H54 (cell line): Measurements from ENCODE around the gene KBTBD12.

Source experiments
- DNase-seq: peaks from one replicate; pipeline ENCODE4 v3.0.0; 2011; ENCODE audit warnings: low spot score, mixed read lengths; ENCODE audit not compliant: insufficient read length
- FAIRE-seq: peaks from 3 replicates; lab custom pipeline; 2011; peaks lifted over from hg19 to GRCh38; lab: Jason Lieb, UNC
- POLR2A ChIP-seq: IDR thresholded peaks from 2 replicates; pipeline ENCODE4 v1.6.1; 2011; ENCODE audit warnings: low read depth, mild to moderate bottlenecking, low read length

KBTBD12 gene

GRCh38 chr3:127991251-127991650 lies 76.2 kb downstream of the KBTBD12 start:
- no peak for TF ChIP-seq POLR2A
- FAIRE-seq (no peak), DNase-seq (no peak)

- no peak for FAIRE-seq
- no peak for TF ChIP-seq POLR2A
- no peak for DNase-seq
Observed at GRCh38 chr3:127991681-127992080, 76.6 kb downstream of the KBTBD12 start.

- DNase-seq (no peak), FAIRE-seq (no peak)
- TF ChIP-seq POLR2A = no peak
Observed at GRCh38 chr3:127992127-127992526, 77.1 kb downstream of the KBTBD12 start.

- DNase-seq (no peak), FAIRE-seq (no peak)
- TF ChIP-seq POLR2A = no peak
Observed at GRCh38 chr3:127994011-127994410, 79.0 kb downstream of the KBTBD12 start.

- no peak for DNase-seq
- FAIRE-seq = no peak
- TF ChIP-seq POLR2A = no peak
Observed at GRCh38 chr3:127997016-127997415, 82.0 kb downstream of the KBTBD12 start.

- no peak for TF ChIP-seq POLR2A
- FAIRE-seq = no peak
- no peak for DNase-seq
Observed at GRCh38 chr3:127997961-127998360, 82.9 kb downstream of the KBTBD12 start.

- no peak for FAIRE-seq
- TF ChIP-seq POLR2A = no peak
- no peak for DNase-seq
Observed at GRCh38 chr3:127998596-127998995, 83.6 kb downstream of the KBTBD12 start.

GRCh38 chr3:127999509-128000106 lies 84.6 kb downstream of the KBTBD12 start:
- no peak for TF ChIP-seq POLR2A
- FAIRE-seq = no peak
- DNase-seq = no peak

- TF ChIP-seq POLR2A = no peak
- FAIRE-seq (no peak), DNase-seq (no peak)
Observed at GRCh38 chr3:128001576-128001975, 86.5 kb downstream of the KBTBD12 start.

- DNase-seq (no peak), FAIRE-seq (no peak)
- no peak for TF ChIP-seq POLR2A
Observed at GRCh38 chr3:128004661-128005060, 89.6 kb downstream of the KBTBD12 start.

GRCh38 chr3:128006061-128007032 lies 91.3 kb downstream of the KBTBD12 start:
- no peak for FAIRE-seq
- no peak for DNase-seq
- no peak for TF ChIP-seq POLR2A

- no peak for DNase-seq
- TF ChIP-seq POLR2A = no peak
- no peak for FAIRE-seq
Observed at GRCh38 chr3:128007033-128007424, 92.0 kb downstream of the KBTBD12 start.

GRCh38 chr3:128009952-128010846 lies 95.2 kb downstream of the KBTBD12 start:
- FAIRE-seq (no peak), DNase-seq (no peak)
- no peak for TF ChIP-seq POLR2A
